Thyroid gland (tissue), 4 donors: ENCODE results near the gene BANP.

Source experiments
- POLR2A ChIP-seq, 2 donors: fragments of 450-650 bp; IDR thresholded peaks; one replicate each; pipeline ENCODE4 v1.6.1; 2017; ENCODE audit warnings: antibody characterized with exemption in 2 of 2, mild to moderate bottlenecking in 2 of 2, moderate library complexity in 1 of 2
- TF ChIP-seq, protein P1 (sequence below), 6 experiments: fragments of 200-600 bp in 3 of 6; fragments of 450-650 bp in 3 of 6; sonication (generic) in 3 of 6; IDR thresholded peaks; one replicate each; pipeline ENCODE4 v1.5.1; 2016 to 2019; ENCODE audit warnings: antibody characterized with exemption in 6 of 6, mild to moderate bottlenecking in 2 of 6, inconsistent platforms in 1 of 6, moderate library complexity in 1 of 6

DNA sequence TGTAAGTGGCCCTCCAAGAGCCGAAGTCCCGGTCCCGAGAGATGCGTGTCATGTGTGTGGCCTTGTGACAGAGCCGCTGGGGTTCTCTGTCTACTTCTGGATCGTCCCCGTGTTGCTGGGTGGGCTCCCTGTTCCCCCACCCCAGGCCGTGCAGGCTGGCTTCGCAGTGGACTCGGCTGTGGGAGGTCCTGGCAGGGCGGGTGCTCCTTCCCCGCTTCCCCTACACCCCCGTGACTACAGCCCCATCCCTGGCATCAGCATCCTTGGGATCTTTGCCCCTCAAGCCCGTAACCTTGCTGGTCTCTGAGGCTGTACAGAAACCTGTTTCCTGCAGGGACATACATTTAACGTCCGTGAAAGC is 136.3 kb downstream of the BANP start:
- TF ChIP-seq, protein P1, sequence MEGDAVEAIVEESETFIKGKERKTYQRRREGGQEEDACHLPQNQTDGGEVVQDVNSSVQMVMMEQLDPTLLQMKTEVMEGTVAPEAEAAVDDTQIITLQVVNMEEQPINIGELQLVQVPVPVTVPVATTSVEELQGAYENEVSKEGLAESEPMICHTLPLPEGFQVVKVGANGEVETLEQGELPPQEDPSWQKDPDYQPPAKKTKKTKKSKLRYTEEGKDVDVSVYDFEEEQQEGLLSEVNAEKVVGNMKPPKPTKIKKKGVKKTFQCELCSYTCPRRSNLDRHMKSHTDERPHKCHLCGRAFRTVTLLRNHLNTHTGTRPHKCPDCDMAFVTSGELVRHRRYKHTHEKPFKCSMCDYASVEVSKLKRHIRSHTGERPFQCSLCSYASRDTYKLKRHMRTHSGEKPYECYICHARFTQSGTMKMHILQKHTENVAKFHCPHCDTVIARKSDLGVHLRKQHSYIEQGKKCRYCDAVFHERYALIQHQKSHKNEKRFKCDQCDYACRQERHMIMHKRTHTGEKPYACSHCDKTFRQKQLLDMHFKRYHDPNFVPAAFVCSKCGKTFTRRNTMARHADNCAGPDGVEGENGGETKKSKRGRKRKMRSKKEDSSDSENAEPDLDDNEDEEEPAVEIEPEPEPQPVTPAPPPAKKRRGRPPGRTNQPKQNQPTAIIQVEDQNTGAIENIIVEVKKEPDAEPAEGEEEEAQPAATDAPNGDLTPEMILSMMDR (IDR thresholded peaks at IDR 0.05) = no peak
- no peak for TF ChIP-seq POLR2A (IDR thresholded peaks at IDR 0.05)
